Epithelial cell of proximal tubule (primary cell): ENCODE data around the gene GCSAML. TPM values are rescaled to one million over a fixed set of nuclear protein-coding genes. Genes with fewer than 3 reads are reported as not detected.

Source experiments
- DNase-seq: peaks from one replicate; pipeline ENCODE4 v3.0.0-alpha.2; 2011; ENCODE audit warnings: low read depth
- H3K4me3 ChIP-seq: 2 replicates; pipeline ENCODE4 v1.5.1; 2011; ENCODE audit warnings: low read depth, mild to moderate bottlenecking, low read length
- CTCF ChIP-seq: conservative IDR thresholded peaks from 2 replicates; pipeline ENCODE4 v1.5.1; 2012; ENCODE audit warnings: low read depth, mild to moderate bottlenecking, low read length
- total RNA-seq: library from RNA; depleted of rRNA; stranded (reverse); fragments of >200 nt; gene quantifications from 2 replicates; pipeline ENCODE4 v1.2.3, GENCODE V29; 2015

The GCSAML gene
- total RNA-seq, 1 donor from 2014 or later: not detected

GRCh38 chr1:247613405-247613804 is 64.5 kb downstream of the GCSAML start:
- no peak overlapping the region for H3K4me3 ChIP-seq
- TF ChIP-seq CTCF: no peak
- DNase-seq: no peak

- H3K4me3 ChIP-seq: no peak overlapping the region
- no peak for TF ChIP-seq CTCF
- no peak for DNase-seq
Measured at GRCh38 chr1:247614625-247615024, 65.7 kb downstream of the GCSAML start.

Other genes with a start within 250 kb of the GCSAML start
- 41.0 and 43.9 TPM in 2 replicates for gene ZNF496, start 217.3 kb upstream of the GCSAML start, total RNA-seq
- 7.4 and 8.5 TPM in 2 replicates for gene NLRP3, start 133.0 kb upstream of the GCSAML start, total RNA-seq
- not detected in 2 replicates for gene OR2B11, start 91.0 kb upstream of the GCSAML start, total RNA-seq
- not detected in 2 replicates for gene OR2C3, start 12.7 kb upstream of the GCSAML start, total RNA-seq
- not detected in 2 replicates for gene OR2G2, start 39.2 kb downstream of the GCSAML start, total RNA-seq
- gene OR2G3, start 56.5 kb downstream of the GCSAML start, total RNA-seq: not detected in 2 replicates
- gene OR13G1, start 130.6 kb downstream of the GCSAML start, total RNA-seq: not detected in 2 replicates
- gene OR6F1, start 167.5 kb downstream of the GCSAML start, total RNA-seq: not detected in 2 replicates
- not detected in 2 replicates for gene OR14K1, start 189.5 kb downstream of the GCSAML start, total RNA-seq
- gene OR14A2, start 199.0 kb downstream of the GCSAML start, total RNA-seq: not detected in 2 replicates
- gene OR1C1, start 211.4 kb downstream of the GCSAML start, total RNA-seq: not detected in 2 replicates